Epithelial cell of prostate (primary cell): ENCODE measurements around the gene ACSL1.

Experiments
- DNase-seq: peaks from one replicate; pipeline ENCODE4 v3.0.0-alpha.2; 2011; ENCODE audit warnings: low read depth, low spot score
- H3K27ac ChIP-seq: fragments of 450-650 bp; 2 replicates; pipeline ENCODE4 v1.5.1; 2017; ENCODE audit warnings: mild to moderate bottlenecking

Gene ACSL1, protein sequence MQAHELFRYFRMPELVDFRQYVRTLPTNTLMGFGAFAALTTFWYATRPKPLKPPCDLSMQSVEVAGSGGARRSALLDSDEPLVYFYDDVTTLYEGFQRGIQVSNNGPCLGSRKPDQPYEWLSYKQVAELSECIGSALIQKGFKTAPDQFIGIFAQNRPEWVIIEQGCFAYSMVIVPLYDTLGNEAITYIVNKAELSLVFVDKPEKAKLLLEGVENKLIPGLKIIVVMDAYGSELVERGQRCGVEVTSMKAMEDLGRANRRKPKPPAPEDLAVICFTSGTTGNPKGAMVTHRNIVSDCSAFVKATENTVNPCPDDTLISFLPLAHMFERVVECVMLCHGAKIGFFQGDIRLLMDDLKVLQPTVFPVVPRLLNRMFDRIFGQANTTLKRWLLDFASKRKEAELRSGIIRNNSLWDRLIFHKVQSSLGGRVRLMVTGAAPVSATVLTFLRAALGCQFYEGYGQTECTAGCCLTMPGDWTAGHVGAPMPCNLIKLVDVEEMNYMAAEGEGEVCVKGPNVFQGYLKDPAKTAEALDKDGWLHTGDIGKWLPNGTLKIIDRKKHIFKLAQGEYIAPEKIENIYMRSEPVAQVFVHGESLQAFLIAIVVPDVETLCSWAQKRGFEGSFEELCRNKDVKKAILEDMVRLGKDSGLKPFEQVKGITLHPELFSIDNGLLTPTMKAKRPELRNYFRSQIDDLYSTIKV

GRCh38 chr4:184825896-184826690, at the start of gene ACSL1:
TSS of gene ACSL1 (minus strand) at chr4:184825968. CDS start at chr4:184803514, 22,454 bp downstream.
- no peak for DNase-seq
- no peak within 1 kb of the TSS for H3K27ac ChIP-seq

- DNase-seq: no peak
- no peak overlapping the region for H3K27ac ChIP-seq
Observed at GRCh38 chr4:184873054-184873453, 47.3 kb upstream of the ACSL1 start.

- no peak for DNase-seq
- H3K27ac ChIP-seq: no peak overlapping the region
Observed at GRCh38 chr4:184870718-184871117, 45.0 kb upstream of the ACSL1 start.

- no peak for DNase-seq
- H3K27ac ChIP-seq: no peak overlapping the region
Observed at GRCh38 chr4:184868623-184869022, 42.9 kb upstream of the ACSL1 start.

GRCh38 chr4:184863916-184864315, 38.1 kb upstream of the ACSL1 start:
- H3K27ac ChIP-seq: no peak overlapping the region
- no peak for DNase-seq

DNA sequence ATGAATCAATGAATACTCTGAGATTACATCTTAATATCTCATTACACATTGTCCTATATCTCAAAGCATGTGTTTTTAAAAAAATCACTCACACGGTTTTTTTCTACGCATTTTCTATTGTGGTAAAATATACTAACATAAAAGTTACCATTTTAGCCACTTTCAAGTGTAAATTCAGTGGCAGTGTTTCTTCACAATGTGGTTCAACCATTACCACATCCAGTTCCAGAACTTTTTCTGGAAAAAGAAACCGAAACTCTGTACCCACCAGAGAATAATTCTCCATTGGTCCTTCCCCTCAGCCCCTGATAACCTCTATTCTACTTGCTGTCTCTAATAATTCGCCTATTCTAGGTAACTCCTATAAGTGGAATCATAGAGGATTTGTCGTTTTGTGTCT, 35.3 kb upstream of the ACSL1 start:
- no peak overlapping the region for H3K27ac ChIP-seq
- DNase-seq: no peak

GRCh38 chr4:184860018-184860779, 34.4 kb upstream of the ACSL1 start:
- no peak overlapping the region for H3K27ac ChIP-seq
- DNase-seq: no peak

DNA sequence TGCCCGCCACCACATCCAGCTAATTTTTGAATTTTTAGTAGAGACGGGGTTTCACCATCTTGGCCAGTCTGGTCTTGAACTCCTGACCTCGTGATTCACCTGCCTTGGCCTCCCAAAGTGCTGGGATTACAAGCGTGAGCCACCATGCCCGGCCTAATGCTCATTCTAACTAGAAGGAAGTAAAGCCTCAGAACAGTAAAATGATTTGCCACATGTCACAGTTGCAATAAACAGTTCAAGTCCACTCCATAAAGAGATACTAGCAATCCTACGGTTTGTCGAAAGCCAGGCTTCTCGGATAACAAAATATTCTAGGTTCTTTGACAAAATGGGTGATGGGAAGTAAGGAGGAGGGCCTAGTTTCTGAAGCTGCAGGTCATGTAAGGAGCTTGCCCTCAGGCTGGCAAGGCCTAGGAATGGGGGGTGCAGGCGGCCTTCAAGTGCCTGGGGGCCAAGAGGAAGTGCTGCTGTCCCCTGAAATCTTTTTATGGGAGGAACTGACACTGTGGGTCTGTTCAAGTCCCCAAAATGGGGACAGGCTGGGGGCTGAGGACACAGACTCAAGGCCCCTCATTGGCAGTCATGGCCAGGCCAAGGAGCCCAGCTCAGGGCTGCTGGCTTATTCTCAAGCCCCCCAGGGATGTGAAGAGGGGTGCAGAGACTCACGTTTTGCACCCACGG, 31.8 kb upstream of the ACSL1 start:
- DNase-seq: no peak
- no peak overlapping the region for H3K27ac ChIP-seq

DNA sequence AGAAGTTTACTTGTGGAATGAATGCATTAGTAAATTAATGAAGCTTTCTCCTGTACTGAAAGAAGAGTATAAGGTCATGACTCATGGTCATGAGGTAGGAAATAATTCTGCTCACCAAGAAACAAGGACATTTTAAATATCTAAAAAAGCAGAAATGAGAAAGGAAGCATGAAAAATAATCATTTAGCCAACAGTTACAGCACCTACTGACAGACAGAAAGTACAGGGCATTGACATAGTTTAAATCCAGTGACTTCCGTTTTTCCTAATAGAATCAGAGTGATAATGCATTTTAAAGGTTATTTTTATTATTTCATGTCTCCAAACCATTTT, 30.5 kb upstream of the ACSL1 start:
- DNase-seq: no peak
- no peak overlapping the region for H3K27ac ChIP-seq

DNA sequence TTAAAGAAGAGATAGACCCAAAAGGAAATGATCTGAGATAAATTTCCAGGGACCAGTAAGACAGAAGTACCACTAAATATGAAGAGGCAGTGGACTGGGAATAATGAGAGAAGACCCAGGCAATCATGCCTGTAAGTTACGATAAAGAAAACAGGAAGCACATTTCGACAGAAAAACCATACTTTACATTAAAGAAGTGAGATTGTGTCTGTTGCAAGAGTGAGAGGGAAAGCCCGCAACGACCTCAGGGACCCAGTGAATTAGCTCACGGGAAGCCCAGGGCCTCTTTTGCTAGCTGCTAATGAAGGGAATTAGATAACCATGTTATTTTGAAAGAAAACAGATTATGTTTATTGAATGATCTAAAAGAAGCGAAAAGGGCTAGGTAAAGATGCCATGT, 28.9 kb upstream of the ACSL1 start:
- no peak overlapping the region for H3K27ac ChIP-seq
- no peak for DNase-seq

DNA sequence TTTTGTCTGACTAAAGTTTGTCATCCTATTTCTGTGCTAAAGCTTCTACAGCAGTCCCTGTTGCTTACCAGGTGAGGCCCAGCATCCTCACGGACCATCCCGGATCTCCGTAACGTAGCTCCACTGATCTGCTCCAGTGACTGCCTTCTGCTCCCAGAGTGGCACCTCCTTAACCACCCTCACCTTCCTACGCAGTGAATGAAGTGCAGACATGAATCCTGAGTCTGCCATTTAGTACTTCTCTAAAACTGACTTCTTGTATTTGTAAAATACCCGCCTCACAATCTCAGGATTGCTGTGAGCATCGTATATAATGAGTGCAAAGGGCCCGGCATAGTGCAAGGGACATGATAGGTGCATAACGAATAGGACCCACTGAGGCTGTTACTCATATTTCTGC, 27.7 kb upstream of the ACSL1 start:
- no peak for DNase-seq
- no peak overlapping the region for H3K27ac ChIP-seq

DNA sequence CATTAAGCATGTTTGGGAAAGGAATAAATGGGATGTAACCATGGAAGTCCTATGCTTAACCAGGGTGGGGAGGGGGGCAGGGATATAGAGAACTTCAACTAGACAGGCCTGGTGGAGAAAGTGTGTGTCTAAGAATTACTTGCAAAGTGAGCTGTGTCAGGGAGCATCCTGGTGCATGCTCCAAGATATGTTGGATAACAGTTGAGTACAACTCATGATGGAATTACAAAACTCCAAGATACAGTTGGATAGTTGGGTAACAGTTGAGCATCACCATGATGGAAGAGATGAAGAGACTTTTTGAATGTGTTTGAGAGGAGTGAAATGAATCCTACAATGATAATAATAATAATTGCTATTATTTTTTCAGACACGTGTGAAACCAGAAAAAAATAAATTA, 26.1 kb upstream of the ACSL1 start:
- DNase-seq: no peak
- H3K27ac ChIP-seq: no peak overlapping the region

GRCh38 chr4:184851200-184851541, 25.4 kb upstream of the ACSL1 start:
- H3K27ac ChIP-seq: no peak overlapping the region
- DNase-seq: no peak

DNA sequence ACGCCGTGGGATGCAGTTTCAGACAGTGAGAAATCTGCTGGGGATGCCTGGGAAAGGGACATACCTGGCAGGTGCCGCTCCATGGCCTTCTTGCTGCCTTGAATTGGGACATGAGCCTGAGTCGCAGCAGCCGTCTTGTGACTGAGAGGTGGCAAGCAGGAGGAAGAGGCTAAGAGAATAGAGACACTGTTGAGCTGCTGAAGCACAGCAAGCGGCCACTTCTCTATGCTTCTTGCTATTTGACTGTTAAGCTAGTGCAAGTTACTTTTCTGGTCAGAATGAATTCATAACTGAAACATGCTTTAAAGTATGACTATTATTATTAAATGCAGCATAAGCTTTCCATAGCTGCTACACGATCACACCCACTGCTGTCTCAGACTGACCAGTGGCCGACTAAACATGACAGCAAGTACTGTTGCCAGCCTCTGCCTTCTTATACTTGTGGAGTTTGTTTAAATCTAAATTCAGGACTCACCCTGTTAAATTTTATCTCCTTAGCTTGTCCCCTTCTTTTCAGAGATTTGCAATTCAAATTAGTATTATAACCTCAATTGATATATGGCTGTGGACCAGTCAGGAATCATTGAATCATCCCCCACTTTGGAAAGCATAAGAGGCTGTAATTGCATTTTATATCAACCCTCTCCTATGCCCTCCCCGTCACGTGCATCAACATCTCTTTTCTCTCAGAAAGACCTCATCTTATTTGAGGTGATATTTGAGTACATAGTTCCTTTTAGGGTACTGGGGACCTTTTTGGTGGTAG, 24.8 kb upstream of the ACSL1 start:
- no peak overlapping the region for H3K27ac ChIP-seq

GRCh38 chr4:184850018-184850417, 24.2 kb upstream of the ACSL1 start:
- no peak overlapping the region for H3K27ac ChIP-seq
- DNase-seq: no peak

More for the DNA sequence above, 24.8 kb upstream of the ACSL1 start:
- no peak for DNase-seq

GRCh38 chr4:184849185-184849584, 23.4 kb upstream of the ACSL1 start:
- no peak for DNase-seq
- no peak overlapping the region for H3K27ac ChIP-seq

- DNase-seq: no peak
- no peak overlapping the region for H3K27ac ChIP-seq
Observed at GRCh38 chr4:184848510-184848909, 22.7 kb upstream of the ACSL1 start.

- H3K27ac ChIP-seq: peak overlapping the region; percentile 75
- DNase-seq: peak; percentile 37
Observed at GRCh38 chr4:184846531-184846930, 20.8 kb upstream of the ACSL1 start.

GRCh38 chr4:184845367-184846021, 19.7 kb upstream of the ACSL1 start:
- peak overlapping the region; percentile 75 for H3K27ac ChIP-seq
- DNase-seq: peak; percentile 99
